ENCODE data around the gene PADI2.

Gene PADI2

GRCh38 chr1:17109892-17110554, 9.2 kb downstream of the PADI2 start:
- Histone ChIP-seq H3K4me1 (ENCODE audit: control insufficient read depth, insufficient read depth, low read length) (no peaks in the 10 kb centered on the region), H3K9me3 (replicated peaks; ENCODE audit: low read length) (no peaks in the 10 kb centered on the region), H3K9ac (ENCODE audit: low read depth, low read length) (no peak overlapping the region), H3K4me3 (ENCODE audit: low read length) (no peak overlapping the region), H3K4me2 (ENCODE audit: low read length) (no peak overlapping the region), H3K27me3 (ENCODE audit: control insufficient read depth, insufficient read depth, low read length) (peaks cover 34% of the 10 kb centered on the region), H3K36me3 (ENCODE audit: insufficient read depth, low read length) (no peaks in the 10 kb centered on the region)

DNA sequence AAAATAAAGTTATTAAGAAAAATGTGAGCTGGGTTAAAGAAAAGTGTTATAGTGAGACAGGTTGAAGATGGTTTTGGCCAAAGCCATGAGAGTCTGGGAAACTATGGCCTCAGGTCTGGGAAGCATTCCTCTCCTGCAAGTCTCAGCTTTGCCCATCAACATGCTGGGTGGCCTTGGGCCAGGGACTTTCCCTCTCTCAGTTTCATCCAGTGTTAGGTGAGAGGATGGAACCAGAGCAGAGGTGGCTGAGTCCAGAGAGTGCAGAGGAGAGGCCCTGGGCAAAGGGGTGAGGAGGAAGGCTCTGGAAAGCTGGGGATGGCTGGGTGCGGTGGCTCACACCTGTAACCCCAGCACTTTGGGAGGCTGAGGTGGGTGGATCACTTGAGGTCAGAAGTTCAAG, 10.5 kb downstream of the PADI2 start:
- no peak overlapping the region for H3K4me2 ChIP-seq (ENCODE audit: low read length)
- H3K9me3 ChIP-seq (replicated peaks; ENCODE audit: low read length) = no peaks in the 10 kb centered on the region
- H3K9ac ChIP-seq (ENCODE audit: low read depth, low read length) = no peak overlapping the region
- peaks cover 31% of the 10 kb centered on the region for H3K27me3 ChIP-seq (ENCODE audit: control insufficient read depth, insufficient read depth, low read length)
- H3K4me3 ChIP-seq (ENCODE audit: low read length) = no peak overlapping the region
- no peaks in the 10 kb centered on the region for H3K4me1 ChIP-seq (ENCODE audit: control insufficient read depth, insufficient read depth, low read length)
- H3K36me3 ChIP-seq (ENCODE audit: insufficient read depth, low read length) = no peaks in the 10 kb centered on the region

GRCh38 chr1:17108360-17108759, 10.9 kb downstream of the PADI2 start:
- H3K27me3 ChIP-seq (ENCODE audit: control insufficient read depth, insufficient read depth, low read length) = peaks cover 31% of the 10 kb centered on the region
- no peaks in the 10 kb centered on the region for H3K9me3 ChIP-seq (replicated peaks; ENCODE audit: low read length)
- H3K4me2 ChIP-seq (ENCODE audit: low read length) = no peak overlapping the region
- no peak overlapping the region for H3K9ac ChIP-seq (ENCODE audit: low read depth, low read length)
- H3K4me1 ChIP-seq (ENCODE audit: control insufficient read depth, insufficient read depth, low read length) = no peaks in the 10 kb centered on the region
- no peak overlapping the region for H3K4me3 ChIP-seq (ENCODE audit: low read length)
- no peaks in the 10 kb centered on the region for H3K36me3 ChIP-seq (ENCODE audit: insufficient read depth, low read length)

GRCh38 chr1:17104782-17105181, 14.5 kb downstream of the PADI2 start:
- Histone ChIP-seq H3K9ac (ENCODE audit: low read depth, low read length) (no peak overlapping the region), H3K4me3 (ENCODE audit: low read length) (no peak overlapping the region), H3K36me3 (ENCODE audit: insufficient read depth, low read length) (no peaks in the 10 kb centered on the region), H3K9me3 (replicated peaks; ENCODE audit: low read length) (no peaks in the 10 kb centered on the region), H3K4me1 (ENCODE audit: control insufficient read depth, insufficient read depth, low read length) (no peaks in the 10 kb centered on the region), H3K27me3 (ENCODE audit: control insufficient read depth, insufficient read depth, low read length) (peaks cover 32% of the 10 kb centered on the region), H3K4me2 (ENCODE audit: low read length) (no peak overlapping the region)

GRCh38 chr1:17102232-17102631, 17.0 kb downstream of the PADI2 start:
- Histone ChIP-seq H3K4me1 (ENCODE audit: control insufficient read depth, insufficient read depth, low read length) (no peaks in the 10 kb centered on the region), H3K36me3 (ENCODE audit: insufficient read depth, low read length) (no peaks in the 10 kb centered on the region), H3K9ac (ENCODE audit: low read depth, low read length) (no peak overlapping the region), H3K27me3 (ENCODE audit: control insufficient read depth, insufficient read depth, low read length) (peaks cover 48% of the 10 kb centered on the region), H3K4me2 (ENCODE audit: low read length) (no peak overlapping the region), H3K9me3 (replicated peaks; ENCODE audit: low read length) (no peaks in the 10 kb centered on the region), H3K4me3 (ENCODE audit: low read length) (no peak overlapping the region)

GRCh38 chr1:17101261-17101660, 18.0 kb downstream of the PADI2 start:
- Histone ChIP-seq H3K27me3 (ENCODE audit: control insufficient read depth, insufficient read depth, low read length) (peaks cover 51% of the 10 kb centered on the region), H3K4me1 (ENCODE audit: control insufficient read depth, insufficient read depth, low read length) (no peaks in the 10 kb centered on the region), H3K9ac (ENCODE audit: low read depth, low read length) (no peak overlapping the region), H3K9me3 (replicated peaks; ENCODE audit: low read length) (no peaks in the 10 kb centered on the region), H3K4me3 (ENCODE audit: low read length) (no peak overlapping the region), H3K4me2 (ENCODE audit: low read length) (no peak overlapping the region), H3K36me3 (ENCODE audit: insufficient read depth, low read length) (no peaks in the 10 kb centered on the region)

DNA sequence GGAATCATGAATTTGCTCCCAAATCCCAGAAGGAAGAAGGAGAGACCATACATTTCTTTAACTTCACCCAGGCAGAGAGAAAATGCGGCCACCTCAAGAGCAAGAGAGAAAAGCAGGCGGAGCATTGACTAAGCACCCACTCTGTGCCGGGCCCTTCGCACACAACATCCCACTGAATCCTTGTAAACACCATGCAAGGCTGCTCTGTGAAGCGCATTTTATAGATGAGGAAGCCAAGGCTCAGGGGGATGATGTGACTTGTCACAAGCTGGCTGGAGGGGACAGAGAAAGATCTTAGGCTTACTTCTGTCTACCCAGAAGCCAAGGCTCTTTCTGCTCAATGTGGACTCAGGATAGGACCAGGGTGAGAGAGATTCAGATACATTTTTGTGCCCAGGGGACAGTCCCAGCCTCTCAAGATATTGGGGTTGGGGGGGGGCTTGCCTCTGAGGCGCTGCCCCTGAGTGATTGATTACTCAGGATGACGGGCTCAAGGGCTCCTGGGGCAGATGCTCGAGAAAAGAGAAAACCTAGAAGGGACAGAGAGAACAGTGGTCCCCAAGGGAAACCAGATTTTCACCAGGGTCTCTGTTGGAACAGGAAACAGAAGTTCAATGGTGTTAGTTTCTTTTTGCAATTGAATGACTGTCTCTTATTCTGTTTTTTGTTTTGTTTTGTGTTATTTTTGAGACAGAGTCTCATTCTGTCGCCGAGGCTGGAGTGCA, 19.5 kb downstream of the PADI2 start:
- Histone ChIP-seq H3K4me1 (ENCODE audit: control insufficient read depth, insufficient read depth, low read length) (no peaks in the 10 kb centered on the region), H3K9ac (ENCODE audit: low read depth, low read length) (no peak overlapping the region), H3K4me3 (ENCODE audit: low read length) (no peak overlapping the region)

DNA sequence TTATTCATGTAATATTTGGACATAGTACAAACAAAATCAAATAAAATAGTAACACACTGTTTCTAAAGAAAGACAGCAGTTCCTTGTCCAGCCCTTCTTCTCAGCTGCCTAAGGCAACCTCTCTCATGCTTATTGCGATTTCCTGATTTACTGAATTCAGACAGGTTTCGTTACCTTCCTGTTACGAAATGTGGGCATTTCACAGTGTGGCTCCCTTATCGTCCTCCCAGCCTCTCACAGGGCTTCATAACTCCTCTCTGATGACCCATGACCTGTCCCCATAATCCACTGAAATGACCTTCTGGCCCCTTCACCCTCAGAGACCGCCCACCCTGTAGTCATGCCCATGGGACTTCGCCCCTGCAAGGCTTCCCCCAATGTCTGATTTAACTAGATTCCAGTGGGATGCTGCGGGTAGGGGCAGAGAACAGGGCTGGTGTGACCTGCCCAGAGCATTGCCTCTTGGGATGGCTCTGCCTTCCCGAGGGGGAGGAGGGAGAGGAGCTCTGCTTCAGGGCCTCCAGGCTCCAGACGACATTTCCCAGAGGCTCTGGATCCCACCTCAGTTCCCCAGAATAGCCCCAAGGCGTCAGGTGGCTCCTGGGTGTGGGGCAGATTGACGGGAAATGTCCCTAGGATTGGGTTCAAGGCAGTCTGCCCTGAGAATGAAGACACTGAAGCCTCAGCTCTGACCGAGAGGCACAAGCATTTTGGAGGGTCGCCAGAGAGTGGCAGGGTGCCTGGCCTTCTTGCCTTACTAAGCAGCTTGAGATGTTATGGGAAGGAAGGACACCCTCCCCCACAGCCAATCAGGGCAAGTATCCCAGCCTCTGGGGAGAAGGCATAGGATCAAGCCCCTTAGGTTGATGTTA, 20.6 kb downstream of the PADI2 start:
- H3K36me3 ChIP-seq (ENCODE audit: insufficient read depth, low read length) = no peaks in the 10 kb centered on the region
- no peak overlapping the region for H3K4me3 ChIP-seq (ENCODE audit: low read length)
- no peaks in the 10 kb centered on the region for H3K4me1 ChIP-seq (ENCODE audit: control insufficient read depth, insufficient read depth, low read length)
- no peaks in the 10 kb centered on the region for H3K9me3 ChIP-seq (replicated peaks; ENCODE audit: low read length)
- peaks cover 65% of the 10 kb centered on the region for H3K27me3 ChIP-seq (ENCODE audit: control insufficient read depth, insufficient read depth, low read length)
- H3K9ac ChIP-seq (ENCODE audit: low read depth, low read length) = no peak overlapping the region
- H3K4me2 ChIP-seq (ENCODE audit: low read length) = no peak overlapping the region

More for the DNA sequence above, 19.5 kb downstream of the PADI2 start:
- Histone ChIP-seq H3K9me3 (replicated peaks; ENCODE audit: low read length) (no peaks in the 10 kb centered on the region), H3K27me3 (ENCODE audit: control insufficient read depth, insufficient read depth, low read length) (peaks cover 55% of the 10 kb centered on the region), H3K36me3 (ENCODE audit: insufficient read depth, low read length) (no peaks in the 10 kb centered on the region), H3K4me2 (ENCODE audit: low read length) (no peak overlapping the region)

DNA sequence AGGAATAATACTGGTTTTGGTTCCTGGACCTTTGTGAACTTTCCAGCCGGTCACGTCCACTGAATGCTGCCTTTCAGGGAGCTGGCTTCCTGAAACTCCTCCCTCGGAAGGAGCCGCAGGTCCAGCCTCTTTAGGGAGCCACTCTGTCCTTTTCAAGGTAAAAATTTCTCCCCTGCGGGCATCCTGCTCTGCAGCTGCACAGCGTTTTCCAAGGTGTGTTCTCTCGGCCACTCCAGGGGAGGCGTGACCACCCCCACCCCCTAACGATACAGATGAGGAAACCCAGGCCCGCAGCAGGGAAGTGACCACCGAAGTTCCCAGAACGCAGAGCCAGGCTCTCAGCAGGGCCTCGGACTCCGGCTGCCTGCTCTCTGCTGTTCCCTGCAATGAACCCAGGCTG, 21.5 kb downstream of the PADI2 start:
- no peak overlapping the region for H3K4me2 ChIP-seq (ENCODE audit: low read length)
- H3K9me3 ChIP-seq (replicated peaks; ENCODE audit: low read length) = no peaks in the 10 kb centered on the region
- no peaks in the 10 kb centered on the region for H3K36me3 ChIP-seq (ENCODE audit: insufficient read depth, low read length)
- no peak overlapping the region for H3K9ac ChIP-seq (ENCODE audit: low read depth, low read length)
- H3K4me1 ChIP-seq (ENCODE audit: control insufficient read depth, insufficient read depth, low read length) = no peaks in the 10 kb centered on the region
- H3K27me3 ChIP-seq (ENCODE audit: control insufficient read depth, insufficient read depth, low read length) = peaks cover 66% of the 10 kb centered on the region
- H3K4me3 ChIP-seq (ENCODE audit: low read length) = no peak overlapping the region

- Histone ChIP-seq H3K4me1 (ENCODE audit: control insufficient read depth, insufficient read depth, low read length) (no peaks in the 10 kb centered on the region), H3K36me3 (ENCODE audit: insufficient read depth, low read length) (no peaks in the 10 kb centered on the region), H3K9me3 (replicated peaks; ENCODE audit: low read length) (no peaks in the 10 kb centered on the region), H3K4me3 (ENCODE audit: low read length) (no peak overlapping the region), H3K4me2 (ENCODE audit: low read length) (no peak overlapping the region), H3K27me3 (ENCODE audit: control insufficient read depth, insufficient read depth, low read length) (peaks cover 64% of the 10 kb centered on the region), H3K9ac (ENCODE audit: low read depth, low read length) (no peak overlapping the region)
Observed at GRCh38 chr1:17097147-17097546, 22.1 kb downstream of the PADI2 start.

- Histone ChIP-seq H3K27me3 (ENCODE audit: control insufficient read depth, insufficient read depth, low read length) (peaks cover 67% of the 10 kb centered on the region), H3K4me2 (ENCODE audit: low read length) (no peak overlapping the region), H3K9me3 (replicated peaks; ENCODE audit: low read length) (no peaks in the 10 kb centered on the region), H3K36me3 (ENCODE audit: insufficient read depth, low read length) (no peaks in the 10 kb centered on the region), H3K9ac (ENCODE audit: low read depth, low read length) (no peak overlapping the region), H3K4me1 (ENCODE audit: control insufficient read depth, insufficient read depth, low read length) (no peaks in the 10 kb centered on the region), H3K4me3 (ENCODE audit: low read length) (no peak overlapping the region)
Observed at GRCh38 chr1:17096584-17096983, 22.7 kb downstream of the PADI2 start.
